GM12873 (cell line): ENCODE results near the gene TRIM26.

Experiments used
- CTCF ChIP-seq: IDR thresholded peaks from 2 replicates; pipeline ENCODE4 v1.5.1; 2012; ENCODE audit warnings: low read depth, mild to moderate bottlenecking, moderate library complexity, low read length, control low read depth; ENCODE audit not compliant: insufficient read depth; ENCODE audit errors: missing control alignments

Gene TRIM26

GRCh38 chr6:30213957-30214656 is 901 bp upstream of the TRIM26 start:
- TF ChIP-seq CTCF: no peak

GRCh38 chr6:30213667-30213956 is 406 bp upstream of the TRIM26 start:
- no peak for TF ChIP-seq CTCF

- no peak for TF ChIP-seq CTCF
Observed at GRCh38 chr6:30211899-30212298, 1.3 kb downstream of the TRIM26 start.

- TF ChIP-seq CTCF: no peak
Observed at GRCh38 chr6:30211306-30211705, 1.9 kb downstream of the TRIM26 start.

GRCh38 chr6:30207619-30208295 is 5.4 kb downstream of the TRIM26 start:
- TF ChIP-seq CTCF: no peak

- TF ChIP-seq CTCF: no peak
Observed at GRCh38 chr6:30206799-30207618, 6.2 kb downstream of the TRIM26 start.

- TF ChIP-seq CTCF: no peak
Observed at GRCh38 chr6:30206152-30206551, 7.1 kb downstream of the TRIM26 start.
